HCT116 (cell line): ENCODE measurements around the gene ANO8. TPM values are rescaled to one million over a fixed set of nuclear protein-coding genes. Genes with fewer than 3 reads are reported as not detected.

ENCODE experiments used
- ATAC-seq: fragments of 200-7000 bp; cut with Tn5 transposase; 2 replicates; pipeline ENCODE4 v1.9.1; 2020; ENCODE audit warnings: mild to moderate bottlenecking, moderate library complexity
- BruUV-seq: library from RNA; stranded (reverse); fragments of 400-500 nt; replicated peaks from 2 replicates; lab custom pipeline; 2021; lab: Mats Ljungman, UMichigan
- CTCF ChIA-PET: fragments of 300-600 bp; sonication (Branson Sonifier 250); formaldehyde crosslinking; loops from one replicate; lab custom pipeline; 2021; ENCODE audit warnings: antibody characterized with exemption; lab: Charles Lee
- POLR2A ChIA-PET: fragments of 300-600, 350-600 bp; sonication (Branson Sonifier 250); formaldehyde crosslinking; loops from one replicate; lab custom pipeline; 2021; ENCODE audit warnings: antibody characterized with exemption; lab: Charles Lee
- RAD21 ChIA-PET, 2 experiments: fragments of 300-600 bp; sonication (Branson Sonifier 250); formaldehyde crosslinking; loops; one replicate each; lab custom pipeline; 2023; ENCODE audit warnings: low total read pairs in 2 of 2; ENCODE audit not compliant: uncharacterized antibody in 2 of 2, unreplicated experiment in 2 of 2, low non-redundant PET in 1 of 2; lab: Charles Lee
- DNase-seq: peaks from one replicate; pipeline ENCODE4 v3.0.0-alpha.2; 2010; ENCODE audit warnings: low read depth, low spot score
- H2AFZ ChIP-seq: fragments of 200-600 bp; shearing (Covaris generic), sonication (generic); 2 replicates; pipeline ENCODE4 v1.6.1; 2017; ENCODE audit warnings: low read depth, mixed run types, mixed read lengths, antibody characterized with exemption, low read length; ENCODE audit not compliant: poor library complexity, severe bottlenecking
- H3K27ac ChIP-seq: 2 replicates; pipeline ENCODE4 v1.5.1; 2012; ENCODE audit warnings: low read depth, low read length
- H3K27me3 ChIP-seq: fragments of 200-600 bp; sonication (generic); 2 replicates; pipeline ENCODE4 v1.6.1; 2016; ENCODE audit warnings: mixed run types, low read length, mixed read lengths; ENCODE audit not compliant: insufficient read depth
- H3K36me3 ChIP-seq, 2 experiments: fragments of 200-500 bp in 1 of 2; fragments of 200-600 bp in 1 of 2; sonication (Bioruptor generic) in 1 of 2; sonication (generic) in 1 of 2; 2 replicates each; pipeline versions ENCODE4 v1.5.1 to v1.6.1; 2014 to 2016; ENCODE audit warnings: low read length in 2 of 2, inconsistent platforms in 1 of 2, mixed read lengths in 1 of 2, mixed run types in 1 of 2; ENCODE audit not compliant: insufficient read depth in 2 of 2, control insufficient read depth in 1 of 2
- H3K4me1 ChIP-seq, 2 experiments: fragments of 200-600 bp in 1 of 2; sonication (generic) in 1 of 2; 2 replicates each; pipeline versions ENCODE4 v1.5.1 to v1.6.1; 2012 to 2017; ENCODE audit warnings: low read length in 2 of 2, inconsistent platforms in 1 of 2, mild to moderate bottlenecking in 1 of 2, mixed read lengths in 1 of 2, mixed run types in 1 of 2, moderate library complexity in 1 of 2; ENCODE audit not compliant: insufficient read depth in 2 of 2, control insufficient read depth in 1 of 2
- H3K4me2 ChIP-seq: fragments of 200-600 bp; sonication (generic); 2 replicates; pipeline ENCODE4 v1.6.1; 2017; ENCODE audit warnings: mixed run types, low read length, mixed read lengths
- H3K4me3 ChIP-seq, 2 experiments: fragments of 200-600 bp in 1 of 2; sonication (generic) in 1 of 2; replicated peaks in 1 of 2; 2 replicates each; pipeline ENCODE4 v1.5.1; 2011 to 2016; ENCODE audit warnings: low read length in 2 of 2, control low read depth in 1 of 2, low read depth in 1 of 2, mild to moderate bottlenecking in 1 of 2, mixed read lengths in 1 of 2, mixed run types in 1 of 2
- H3K79me2 ChIP-seq: fragments of 200-600 bp; sonication (generic); 2 replicates; pipeline ENCODE4 v1.6.1; 2017; ENCODE audit warnings: mild to moderate bottlenecking, mixed run types, low read length, moderate library complexity, mixed read lengths; ENCODE audit not compliant: insufficient read depth
- H3K9ac ChIP-seq: fragments of 200-600 bp; sonication (generic); 2 replicates; pipeline ENCODE4 v1.6.1; 2016; ENCODE audit warnings: low read length, mixed read lengths
- H3K9me2 ChIP-seq: fragments of 200-600 bp; sonication (generic), shearing (Covaris generic); 2 replicates; pipeline ENCODE4 v1.6.1; 2017; ENCODE audit warnings: mixed run types, mild to moderate bottlenecking, moderate library complexity; ENCODE audit not compliant: insufficient read depth
- H3K9me3 ChIP-seq, 2 experiments: fragments of 200-500 bp in 1 of 2; fragments of 200-600 bp in 1 of 2; sonication (Bioruptor generic) in 1 of 2; sonication (generic) in 1 of 2; 2 replicates each; pipeline ENCODE4 v1.6.1; 2014 to 2017; ENCODE audit warnings: low read length in 2 of 2, mixed read lengths in 2 of 2, inconsistent platforms in 1 of 2, low read depth in 1 of 2, mild to moderate bottlenecking in 1 of 2, mixed run types in 1 of 2, moderate library complexity in 1 of 2; ENCODE audit not compliant: control insufficient read depth in 1 of 2, insufficient read depth in 1 of 2
- H4K20me1 ChIP-seq: fragments of 200-600 bp; sonication (generic), shearing (Covaris generic); 2 replicates; pipeline ENCODE4 v1.6.1; 2017; ENCODE audit warnings: mixed run types, mild to moderate bottlenecking, moderate library complexity; ENCODE audit not compliant: insufficient read depth
- EZH2 ChIP-seq: fragments of 200-600 bp; sonication (generic); IDR thresholded peaks from 2 replicates; pipeline ENCODE4 v1.6.1; 2017; ENCODE audit warnings: antibody characterized with exemption, mixed run types
- JUND ChIP-seq: IDR thresholded peaks from 2 replicates; pipeline ENCODE4 v1.6.1; 2012
- RAD21 ChIP-seq: IDR thresholded peaks from 2 replicates; pipeline ENCODE4 v1.6.1; 2012; ENCODE audit warnings: low read depth, mild to moderate bottlenecking
- SP1 ChIP-seq: IDR thresholded peaks from 2 replicates; pipeline ENCODE4 v1.6.1; 2012; ENCODE audit warnings: low read depth
- ZNF274 ChIP-seq: fragments of 200-500 bp; sonication (Bioruptor generic); IDR thresholded peaks from 2 replicates; pipeline ENCODE4 v1.6.1; 2014; ENCODE audit warnings: mild to moderate bottlenecking, low read depth, low read length, inconsistent platforms
- intact Hi-C: fragments of 100-400 bp; cut with micrococcal nuclease; formaldehyde crosslinking; loops from 2 replicates; pipeline ENCODE4 v1.10.0; 2022
- total RNA-seq: library from RNA; stranded (reverse); gene quantifications from one replicate; pipeline ENCODE4 v1.2.1, GENCODE V29; 2021; ENCODE audit not compliant: unreplicated experiment
- TF ChIP-seq, protein P1 (sequence below), 3 experiments: fragments of 200-600 bp in 1 of 3; sonication (generic) in 1 of 3; IDR thresholded peaks in 2 of 3; conservative IDR thresholded peaks in 1 of 3; 2 replicates each; pipeline ENCODE4 v1.5.1; 2012 to 2017; ENCODE audit warnings: low read depth in 2 of 3, low read length in 2 of 3, antibody characterized with exemption in 1 of 3, borderline replicate concordance in 1 of 3, control low read depth in 1 of 3, mild to moderate bottlenecking in 1 of 3, mixed read lengths in 1 of 3, mixed run types in 1 of 3, moderate library complexity in 1 of 3; ENCODE audit not compliant: insufficient read depth in 1 of 3

The ANO8 gene
- total RNA-seq, 1 experiment from 2014 or later: 22.9 TPM

DNA sequence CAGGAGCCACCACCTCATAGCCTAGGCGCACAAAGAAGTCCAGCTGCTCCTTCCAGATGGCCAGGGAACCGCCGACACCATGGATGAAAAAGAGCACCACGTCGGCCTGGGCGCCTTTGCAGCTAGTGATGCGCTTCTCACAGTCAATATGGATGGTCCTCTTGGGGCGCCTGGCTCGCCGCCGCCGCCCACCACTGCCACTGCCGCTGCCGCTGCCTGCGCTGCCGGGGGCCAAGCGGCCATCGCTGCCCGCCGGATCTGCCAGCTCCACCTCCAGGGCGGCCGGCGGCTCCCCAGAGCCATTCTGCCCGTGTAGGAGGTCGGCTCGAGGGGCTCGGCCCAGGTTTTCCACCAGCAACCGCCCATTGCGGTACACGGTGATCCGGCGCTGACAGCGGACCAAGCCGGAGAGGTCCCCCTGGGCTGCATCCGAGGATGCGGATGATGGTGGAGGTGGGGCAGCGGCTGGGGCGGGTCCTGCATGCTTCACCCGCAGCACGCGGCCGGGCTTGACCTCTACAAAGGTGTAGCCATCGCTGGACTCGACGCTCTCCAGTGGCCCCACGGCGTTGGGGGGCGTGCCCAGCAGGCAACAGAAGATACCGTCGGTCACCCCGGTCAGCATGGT, 33.5 kb downstream of the ANO8 start:
- intact Hi-C loops: no loop called here
- Histone ChIP-seq H3K79me2 (peaks cover 16% of the 10 kb centered on the region), H3K4me2 (no peak overlapping the region), H3K4me3 (no peak overlapping the region), H3K9me3 (no peaks in the 10 kb centered on the region; a peak in 1 of 4 replicates), H3K27me3 (no peaks in the 10 kb centered on the region), H2AFZ (no peak overlapping the region), H3K4me1 (peaks cover 23 to 39% of the 10 kb centered on the region in 2 experiments), H3K9ac (no peak overlapping the region), H3K27ac (no peak overlapping the region), H4K20me1 (no peaks in the 10 kb centered on the region), H3K36me3 (peaks cover 0 to 10% of the 10 kb centered on the region in 2 experiments; a peak in 2 of 4 replicates), H3K9me2 (no peaks in the 10 kb centered on the region)
- BruUV-seq: no TSS peak
- TF ChIP-seq EZH2 (no peak), ZNF274 (no peak)
- DNase-seq: no peak
- ChIA-PET POLR2A (no interaction called here), CTCF (no interaction called here), RAD21 (no interaction called here)
- no peak for ATAC-seq

GRCh38 chr19:17296976-17297375, 37.7 kb downstream of the ANO8 start:
- CTCF ChIA-PET: interaction anchor here (1.2 to 1.5 kb wide), 2 partner anchors 8 to 13 kb away, joined by 3 to 5 read pairs; partner anchors contain the start of genes DDA1 and MRPL34
- ATAC-seq (no peak), DNase-seq (no peak)
- Histone ChIP-seq H3K9me2 (no peaks in the 10 kb centered on the region), H3K9ac (no peak overlapping the region), H3K27ac (no peak overlapping the region), H3K27me3 (no peaks in the 10 kb centered on the region)
- no TSS peak for BruUV-seq
- TF ChIP-seq SP1 (no peak), RAD21 (no peak), JUND (no peak), ZNF274 (no peak)
- TF ChIP-seq, protein P1, sequence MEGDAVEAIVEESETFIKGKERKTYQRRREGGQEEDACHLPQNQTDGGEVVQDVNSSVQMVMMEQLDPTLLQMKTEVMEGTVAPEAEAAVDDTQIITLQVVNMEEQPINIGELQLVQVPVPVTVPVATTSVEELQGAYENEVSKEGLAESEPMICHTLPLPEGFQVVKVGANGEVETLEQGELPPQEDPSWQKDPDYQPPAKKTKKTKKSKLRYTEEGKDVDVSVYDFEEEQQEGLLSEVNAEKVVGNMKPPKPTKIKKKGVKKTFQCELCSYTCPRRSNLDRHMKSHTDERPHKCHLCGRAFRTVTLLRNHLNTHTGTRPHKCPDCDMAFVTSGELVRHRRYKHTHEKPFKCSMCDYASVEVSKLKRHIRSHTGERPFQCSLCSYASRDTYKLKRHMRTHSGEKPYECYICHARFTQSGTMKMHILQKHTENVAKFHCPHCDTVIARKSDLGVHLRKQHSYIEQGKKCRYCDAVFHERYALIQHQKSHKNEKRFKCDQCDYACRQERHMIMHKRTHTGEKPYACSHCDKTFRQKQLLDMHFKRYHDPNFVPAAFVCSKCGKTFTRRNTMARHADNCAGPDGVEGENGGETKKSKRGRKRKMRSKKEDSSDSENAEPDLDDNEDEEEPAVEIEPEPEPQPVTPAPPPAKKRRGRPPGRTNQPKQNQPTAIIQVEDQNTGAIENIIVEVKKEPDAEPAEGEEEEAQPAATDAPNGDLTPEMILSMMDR (IDR thresholded peaks at IDR 0.05 in 2 of 3, conservative IDR thresholded peaks at IDR 0.05 in 1 of 3; ENCODE audit: borderline replicate concordance in 1 of 3, insufficient read depth in 1 of 3, low read depth in 2 of 3, low read length in 2 of 3): no peak
- TF ChIP-seq, all 23 proteins: peak for 0
- intact Hi-C loops: no loop called here
- Histone ChIP-seq H3K4me2 (no peak overlapping the region), H3K4me3 (no peak overlapping the region), H2AFZ (no peak overlapping the region), H3K79me2 (peaks cover 37% of the 10 kb centered on the region), H3K9me3 (no peaks in the 10 kb centered on the region; a peak in 1 of 4 replicates), H3K4me1 (peaks cover 16 to 28% of the 10 kb centered on the region in 2 experiments), H4K20me1 (no peaks in the 10 kb centered on the region), H3K36me3 (peaks cover 0 to 10% of the 10 kb centered on the region in 2 experiments; a peak in 2 of 4 replicates)
- ChIA-PET RAD21 (interaction anchor here in 1 of 2 experiments (0.7 kb wide), 1 partner anchor 35 kb away, joined by 3 read pairs; no protein-coding TSS in a partner anchor), POLR2A (interaction anchor here (0.9 kb wide), 1 partner anchor 8 kb away, joined by 4 read pairs; the partner anchor contains the start of gene MRPL34)
